Loucy (cell line): ENCODE measurements around the gene BRICD5.

ENCODE experiments used
- CTCF ChIP-seq: fragments of 200-600 bp; sonication (generic); conservative IDR thresholded peaks from 2 replicates; pipeline ENCODE4 v1.5.1; 2014; ENCODE audit warnings: mild to moderate bottlenecking, antibody characterized with exemption, low read length
- EZH2phosphoT487 ChIP-seq: fragments of 200-600 bp; IDR thresholded peaks from 2 replicates; pipeline ENCODE4 v1.6.1; 2018; ENCODE audit warnings: antibody characterized with exemption, mild to moderate bottlenecking, moderate library complexity, borderline replicate concordance

- TF ChIP-seq CTCF (no peak), EZH2phosphoT487 (no peak)
Observed at GRCh38 chr16:2237493-2238149, 27.0 kb upstream of the BRICD5 start.
